ENCODE results near the gene CYP51A1.
A peak's percentile ranks its signal among the peaks of the same experiment; 100 is the strongest.

CYP51A1 gene

GRCh38 chr7:92075455-92076158 lies 58.7 kb downstream of the CYP51A1 start:
- Histone ChIP-seq H3K4me2 (ENCODE audit: low read depth, low read length, poor library complexity, severe bottlenecking) (no peak overlapping the region), H3K4me3 (ENCODE audit: low read length, poor library complexity, severe bottlenecking) (no peak overlapping the region), H3F3A (ENCODE audit: low read depth) (peaks cover 5% of the 10 kb centered on the region; the same call in 1 of the 2 replicates), H3K9ac (ENCODE audit: low read depth, low read length, poor library complexity, severe bottlenecking) (no peak overlapping the region), H3K9me3 (ENCODE audit: insufficient read depth, low read depth, low read length) (no peaks in the 10 kb centered on the region), H3K27me3 (ENCODE audit: insufficient read depth, low read length, poor library complexity, severe bottlenecking) (no peaks in the 10 kb centered on the region), H3K36me3 (ENCODE audit: insufficient read depth, low read length) (peaks cover 34% of the 10 kb centered on the region), H3K4me1 (ENCODE audit: insufficient read depth, low read length, poor library complexity, severe bottlenecking) (peaks cover 38% of the 10 kb centered on the region), H4K20me1 (ENCODE audit: insufficient read depth, low read length, poor library complexity, severe bottlenecking) (no peaks in the 10 kb centered on the region), H3K79me2 (ENCODE audit: insufficient read depth, low read length) (no peaks in the 10 kb centered on the region), H3K9me2 (replicated peaks; ENCODE audit: low read depth, low read length) (no peaks in the 10 kb centered on the region), H2AFZ (ENCODE audit: low read length) (no peak overlapping the region)
- TF ChIP-seq EZH2phosphoT487 (IDR thresholded peaks at IDR 0.05; ENCODE audit: borderline replicate concordance), result no peak
- no peak for TF ChIP-seq CTCF (conservative IDR thresholded peaks at IDR 0.05; ENCODE audit: low read length)

- Histone ChIP-seq H3K4me3 (ENCODE audit: low read length, poor library complexity, severe bottlenecking) (peak overlapping the region; percentile 35), H3K4me1 (ENCODE audit: insufficient read depth, low read length, poor library complexity, severe bottlenecking) (peaks cover 38% of the 10 kb centered on the region), H3K9me2 (replicated peaks; ENCODE audit: low read depth, low read length) (no peaks in the 10 kb centered on the region), H3K79me2 (ENCODE audit: insufficient read depth, low read length) (no peaks in the 10 kb centered on the region), H3K9ac (ENCODE audit: low read depth, low read length, poor library complexity, severe bottlenecking) (peak overlapping the region; percentile 56), H2AFZ (ENCODE audit: low read length) (no peak overlapping the region), H3K9me3 (ENCODE audit: insufficient read depth, low read depth, low read length) (no peaks in the 10 kb centered on the region), H4K20me1 (ENCODE audit: insufficient read depth, low read length, poor library complexity, severe bottlenecking) (no peaks in the 10 kb centered on the region), H3K27me3 (ENCODE audit: insufficient read depth, low read length, poor library complexity, severe bottlenecking) (no peaks in the 10 kb centered on the region), H3K4me2 (ENCODE audit: low read depth, low read length, poor library complexity, severe bottlenecking) (peak overlapping the region; percentile 61), H3K36me3 (ENCODE audit: insufficient read depth, low read length) (peaks cover 35% of the 10 kb centered on the region), H3F3A (ENCODE audit: low read depth) (peaks cover 5% of the 10 kb centered on the region; the same call in 1 of the 2 replicates)
- no peak for TF ChIP-seq CTCF (conservative IDR thresholded peaks at IDR 0.05; ENCODE audit: low read length)
- no peak for TF ChIP-seq EZH2phosphoT487 (IDR thresholded peaks at IDR 0.05; ENCODE audit: borderline replicate concordance)
Observed at GRCh38 chr7:92072708-92073107, 61.6 kb downstream of the CYP51A1 start.

GRCh38 chr7:92072121-92072520 lies 62.2 kb downstream of the CYP51A1 start:
- no peaks in the 10 kb centered on the region for H4K20me1 ChIP-seq (ENCODE audit: insufficient read depth, low read length, poor library complexity, severe bottlenecking)
- peaks cover 36% of the 10 kb centered on the region for H3K36me3 ChIP-seq (ENCODE audit: insufficient read depth, low read length)
- no peaks in the 10 kb centered on the region for H3K79me2 ChIP-seq (ENCODE audit: insufficient read depth, low read length)
- H2AFZ ChIP-seq (ENCODE audit: low read length), result no peak overlapping the region
- H3K4me2 ChIP-seq (ENCODE audit: low read depth, low read length, poor library complexity, severe bottlenecking), result peak overlapping the region; percentile 61
- no peaks in the 10 kb centered on the region for H3K9me3 ChIP-seq (ENCODE audit: insufficient read depth, low read depth, low read length)
- TF ChIP-seq EZH2phosphoT487 (IDR thresholded peaks at IDR 0.05; ENCODE audit: borderline replicate concordance) (no peak), CTCF (conservative IDR thresholded peaks at IDR 0.05; ENCODE audit: low read length) (no peak)
- H3K27me3 ChIP-seq (ENCODE audit: insufficient read depth, low read length, poor library complexity, severe bottlenecking), result no peaks in the 10 kb centered on the region
- peak overlapping the region; percentile 56 for H3K9ac ChIP-seq (ENCODE audit: low read depth, low read length, poor library complexity, severe bottlenecking)
- peaks cover 5% of the 10 kb centered on the region; the same call in 1 of the 2 replicates for H3F3A ChIP-seq (ENCODE audit: low read depth)
- H3K4me3 ChIP-seq (ENCODE audit: low read length, poor library complexity, severe bottlenecking), result peak overlapping the region; percentile 35
- no peaks in the 10 kb centered on the region for H3K9me2 ChIP-seq (replicated peaks; ENCODE audit: low read depth, low read length)
- H3K4me1 ChIP-seq (ENCODE audit: insufficient read depth, low read length, poor library complexity, severe bottlenecking), result peaks cover 38% of the 10 kb centered on the region
